22Rv1 (cell line): ENCODE results near the gene TTC13.

Experiments used
- ZFX ChIP-seq: fragments of 450-650 bp; IDR thresholded peaks from 2 replicates; pipeline ENCODE4 v1.6.1; 2017; ENCODE audit warnings: antibody characterized with exemption, borderline replicate concordance
- TF ChIP-seq, protein P1 (sequence below): fragments of 450-650 bp; IDR thresholded peaks from 2 replicates; pipeline ENCODE4 v1.5.1; 2017; ENCODE audit warnings: mild to moderate bottlenecking

DNA sequence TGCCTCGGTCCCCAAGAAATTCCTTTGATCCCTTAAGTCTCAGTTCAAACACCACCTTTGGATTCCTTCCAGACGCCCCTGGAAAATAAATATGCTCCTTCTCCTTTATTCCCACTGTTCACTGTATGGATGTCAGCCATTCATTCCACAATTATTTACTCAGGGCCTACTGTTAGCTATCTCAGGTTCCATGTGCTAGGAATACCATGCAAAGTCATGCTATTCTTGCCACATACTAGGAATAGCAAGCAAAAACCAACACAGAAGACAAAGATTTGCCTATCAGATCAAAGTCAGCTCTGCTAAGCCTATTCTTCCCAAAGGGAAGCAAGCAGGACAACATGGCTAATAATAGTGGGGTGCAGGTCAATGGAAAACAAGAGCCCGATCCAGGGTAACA lies 29.8 kb downstream of the TTC13 start:
- TF ChIP-seq, protein P1, sequence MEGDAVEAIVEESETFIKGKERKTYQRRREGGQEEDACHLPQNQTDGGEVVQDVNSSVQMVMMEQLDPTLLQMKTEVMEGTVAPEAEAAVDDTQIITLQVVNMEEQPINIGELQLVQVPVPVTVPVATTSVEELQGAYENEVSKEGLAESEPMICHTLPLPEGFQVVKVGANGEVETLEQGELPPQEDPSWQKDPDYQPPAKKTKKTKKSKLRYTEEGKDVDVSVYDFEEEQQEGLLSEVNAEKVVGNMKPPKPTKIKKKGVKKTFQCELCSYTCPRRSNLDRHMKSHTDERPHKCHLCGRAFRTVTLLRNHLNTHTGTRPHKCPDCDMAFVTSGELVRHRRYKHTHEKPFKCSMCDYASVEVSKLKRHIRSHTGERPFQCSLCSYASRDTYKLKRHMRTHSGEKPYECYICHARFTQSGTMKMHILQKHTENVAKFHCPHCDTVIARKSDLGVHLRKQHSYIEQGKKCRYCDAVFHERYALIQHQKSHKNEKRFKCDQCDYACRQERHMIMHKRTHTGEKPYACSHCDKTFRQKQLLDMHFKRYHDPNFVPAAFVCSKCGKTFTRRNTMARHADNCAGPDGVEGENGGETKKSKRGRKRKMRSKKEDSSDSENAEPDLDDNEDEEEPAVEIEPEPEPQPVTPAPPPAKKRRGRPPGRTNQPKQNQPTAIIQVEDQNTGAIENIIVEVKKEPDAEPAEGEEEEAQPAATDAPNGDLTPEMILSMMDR = no peak
- no peak for TF ChIP-seq ZFX
